H9 (cell line): ENCODE data around the gene STX8. TPM values are rescaled to one million over a fixed set of nuclear protein-coding genes. Genes with fewer than 3 reads are reported as not detected.

ENCODE experiments used
- DNase-seq: peaks from one replicate; pipeline ENCODE4 v3.0.0-alpha.2; 2017
- H2AFZ ChIP-seq: one replicate; pipeline ENCODE4 v1.6.1; 2013; ENCODE audit warnings: mild to moderate bottlenecking, low read length, control low read depth, moderate library complexity
- H2AK5ac ChIP-seq: 2 replicates; pipeline ENCODE4 v1.6.1; 2013; ENCODE audit warnings: low read length, control low read depth, mixed read lengths; ENCODE audit not compliant: insufficient read length
- H2BK120ac ChIP-seq: one replicate; pipeline ENCODE4 v1.6.1; 2013; ENCODE audit warnings: low read depth, mild to moderate bottlenecking, low read length, control low read depth, inconsistent platforms; ENCODE audit not compliant: poor library complexity, severe bottlenecking
- H2BK12ac ChIP-seq: 2 replicates; pipeline ENCODE4 v1.6.1; 2013; ENCODE audit warnings: low read length, control low read depth, mixed read lengths, low read depth; ENCODE audit not compliant: insufficient read length
- H2BK15ac ChIP-seq: 2 replicates; pipeline ENCODE4 v1.6.1; 2013; ENCODE audit warnings: low read depth, low read length, control low read depth
- H2BK20ac ChIP-seq: one replicate; pipeline ENCODE4 v1.6.1; 2013; ENCODE audit warnings: low read depth, mild to moderate bottlenecking, low read length, control low read depth, inconsistent platforms; ENCODE audit not compliant: poor library complexity, severe bottlenecking
- H2BK5ac ChIP-seq: 2 replicates; pipeline ENCODE4 v1.6.1; 2013; ENCODE audit warnings: low read length, control low read depth, mixed read lengths; ENCODE audit not compliant: insufficient read length
- H3K14ac ChIP-seq: 2 replicates; pipeline ENCODE4 v1.6.1; 2013; ENCODE audit warnings: low read length, control low read depth; ENCODE audit not compliant: insufficient read depth
- H3K18ac ChIP-seq: 2 replicates; pipeline ENCODE4 v1.6.1; 2013; ENCODE audit warnings: low read depth, mild to moderate bottlenecking, mixed read lengths, low read length, control low read depth; ENCODE audit not compliant: insufficient read length
- H3K23ac ChIP-seq: 2 replicates; pipeline ENCODE4 v1.6.1; 2013; ENCODE audit warnings: low read length, control low read depth, mixed read lengths, low read depth; ENCODE audit not compliant: insufficient read length
- H3K23me2 ChIP-seq: 2 replicates; pipeline ENCODE4 v1.6.1; 2013; ENCODE audit warnings: low read depth, mild to moderate bottlenecking, mixed read lengths, low read length, control low read depth; ENCODE audit not compliant: insufficient read length, poor library complexity, severe bottlenecking
- H3K27ac ChIP-seq: 2 replicates; pipeline ENCODE4 v1.5.1; 2013; ENCODE audit warnings: low read length, control low read depth, mixed read lengths, low read depth; ENCODE audit not compliant: insufficient read length
- H3K27me3 ChIP-seq: 2 replicates; pipeline ENCODE4 v1.6.1; 2013; ENCODE audit warnings: low read length, control low read depth, inconsistent platforms; ENCODE audit not compliant: insufficient read depth
- H3K4ac ChIP-seq: 2 replicates; pipeline ENCODE4 v1.6.1; 2013; ENCODE audit warnings: low read depth, mild to moderate bottlenecking, control low read depth, inconsistent platforms, low read length, moderate library complexity
- H3K4me1 ChIP-seq: 2 replicates; pipeline ENCODE4 v1.6.1; 2013; ENCODE audit warnings: low read length, control low read depth, inconsistent platforms; ENCODE audit not compliant: insufficient read depth
- H3K4me2 ChIP-seq: 2 replicates; pipeline ENCODE4 v1.6.1; 2013; ENCODE audit warnings: low read length, control low read depth, mixed read lengths; ENCODE audit not compliant: insufficient read length, insufficient read depth
- H3K56ac ChIP-seq: 2 replicates; pipeline ENCODE4 v1.6.1; 2013; ENCODE audit warnings: low read depth, mild to moderate bottlenecking, mixed read lengths, low read length, control low read depth; ENCODE audit not compliant: insufficient read length
- H3K79me1 ChIP-seq: 2 replicates; pipeline ENCODE4 v1.6.1; 2013; ENCODE audit warnings: low read depth, mild to moderate bottlenecking, moderate library complexity, low read length, control low read depth, inconsistent platforms; ENCODE audit not compliant: insufficient read depth, poor library complexity, severe bottlenecking
- H3K79me2 ChIP-seq: 2 replicates; pipeline ENCODE4 v1.6.1; 2013; ENCODE audit warnings: low read length, control low read depth, inconsistent platforms; ENCODE audit not compliant: insufficient read depth
- H3K9ac ChIP-seq: 2 replicates; pipeline ENCODE4 v1.6.1; 2013; ENCODE audit warnings: low read length, control low read depth, mixed read lengths; ENCODE audit not compliant: insufficient read length; ENCODE audit errors: extremely low read depth
- H3K9me3 ChIP-seq: one replicate; pipeline ENCODE4 v1.6.1; 2013; ENCODE audit warnings: low read depth, low read length, inconsistent platforms; ENCODE audit not compliant: control insufficient read depth
- H3T11ph ChIP-seq: one replicate; pipeline ENCODE4 v1.6.1; 2013; ENCODE audit warnings: mild to moderate bottlenecking, low read length, control low read depth, inconsistent platforms
- H4K20me1 ChIP-seq: one replicate; pipeline ENCODE4 v1.6.1; 2013; ENCODE audit not compliant: control insufficient read depth, insufficient read length, insufficient read depth
- H4K5ac ChIP-seq: 2 replicates; pipeline ENCODE4 v1.6.1; 2013; ENCODE audit warnings: low read depth, mild to moderate bottlenecking, mixed read lengths, low read length, control low read depth; ENCODE audit not compliant: insufficient read length
- H4K8ac ChIP-seq: replicated peaks from 2 replicates; pipeline ENCODE4 v1.6.1; 2013; ENCODE audit warnings: low read length, control low read depth, mixed read lengths, low read depth; ENCODE audit not compliant: insufficient read length
- H4K91ac ChIP-seq: 2 replicates; pipeline ENCODE4 v1.6.1; 2013; ENCODE audit warnings: low read depth, mild to moderate bottlenecking, moderate library complexity, mixed read lengths, low read length, control low read depth; ENCODE audit not compliant: insufficient read length
- H3K27ac Mint-ChIP-seq, 3 experiments: 2 replicates in 2 of 3; 3 replicates in 1 of 3; pipeline ENCODE4 v1.8.0; 2020 to 2021; ENCODE audit warnings: mixed read lengths in 3 of 3, mild to moderate bottlenecking in 1 of 3, moderate library complexity in 1 of 3
- H3K27me3 Mint-ChIP-seq: 2 replicates; pipeline ENCODE4 v1.8.0; 2021; ENCODE audit warnings: low read depth, mild to moderate bottlenecking, moderate library complexity, mixed read lengths
- H3K36me3 Mint-ChIP-seq, 3 experiments: 2 replicates in 2 of 3; 3 replicates in 1 of 3; pipeline ENCODE4 v1.8.0; 2020 to 2021; ENCODE audit warnings: low read depth in 3 of 3, mixed read lengths in 3 of 3; ENCODE audit not compliant: insufficient read depth in 1 of 3
- H3K4me1 Mint-ChIP-seq, 2 experiments: 2 replicates each; pipeline ENCODE4 v1.8.0; 2020; ENCODE audit warnings: mixed read lengths in 2 of 2
- H3K4me3 Mint-ChIP-seq, 2 experiments: 2 replicates in 1 of 2; 3 replicates in 1 of 2; pipeline ENCODE4 v1.8.0; 2020 to 2021; ENCODE audit warnings: mild to moderate bottlenecking in 2 of 2, mixed read lengths in 2 of 2, moderate library complexity in 1 of 2
- H3K9me3 Mint-ChIP-seq, 2 experiments: 2 replicates in 1 of 2; 3 replicates in 1 of 2; pipeline ENCODE4 v1.8.0; 2020; ENCODE audit warnings: mild to moderate bottlenecking in 2 of 2, mixed read lengths in 2 of 2, moderate library complexity in 1 of 2
- WGBS: extraction: QIAGEN DNeasy Blood & Tissue Kit; methylation state at CpG from one replicate; pipeline ENCODE4 v1.1.7; 2013; ENCODE audit warnings: missing lambda C conversion rate, low lambda C conversion rate, mixed read lengths; ENCODE audit not compliant: insufficient read length; ENCODE audit errors: extremely low coverage; 5-methylcytosine and 5-hydroxymethylcytosine counted together
- total RNA-seq: library from RNA; stranded (reverse); gene quantifications from 2 replicates; pipeline ENCODE4 v1.2.1, GENCODE V29; 2021
- TF ChIP-seq, protein P1 (sequence below): fragments of 200-600 bp; sonication (generic); conservative IDR thresholded peaks from 3 replicates; pipeline ENCODE4 v1.8.0; 2021; ENCODE audit warnings: antibody characterized with exemption, mild to moderate bottlenecking

The STX8 gene
- total RNA-seq, 1 experiment from 2014 or later, result 55.1 TPM

DNA sequence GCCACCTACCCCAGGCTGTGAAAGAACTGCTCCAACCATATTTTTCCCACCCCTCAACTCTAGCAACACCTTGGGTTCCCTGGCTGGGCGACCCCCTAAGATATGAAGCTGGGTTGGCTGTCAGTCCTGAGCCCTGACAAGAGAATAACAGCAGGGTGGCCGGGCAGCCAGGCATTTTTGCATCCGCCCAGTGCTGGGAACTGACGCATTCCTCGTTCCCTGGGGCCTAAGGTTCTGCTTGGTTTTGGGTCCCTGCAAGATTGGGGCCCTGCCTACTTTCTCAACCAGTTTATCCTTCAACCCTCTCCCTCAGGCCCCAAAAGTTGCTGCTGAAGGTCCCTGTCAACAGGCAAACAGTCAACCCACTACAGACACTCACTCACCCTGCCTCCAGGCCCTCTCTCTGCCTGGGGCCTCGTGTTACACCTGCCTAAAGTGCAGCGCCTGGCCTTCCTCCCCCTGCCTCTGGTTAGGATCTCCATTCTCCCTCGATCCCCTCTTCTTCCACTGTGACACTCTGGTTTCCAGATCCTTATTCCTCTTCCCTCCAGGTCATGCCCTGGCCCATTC, 151.5 kb downstream of the STX8 start:
- Histone ChIP-seq H3K9me3 (no peaks in the 10 kb centered on the region), H3K79me1 (no peaks in the 10 kb centered on the region), H2AFZ (no peak overlapping the region), H4K8ac (no peak overlapping the region), H3K23ac (no peak overlapping the region), H2BK15ac (no peak overlapping the region), H3T11ph (no peak overlapping the region), H3K4ac (no peak overlapping the region), H3K56ac (no peak overlapping the region), H3K4me2 (no peak overlapping the region), H3K4me1 (peaks cover 3% of the 10 kb centered on the region; the same call in 1 of the 2 replicates), H3K23me2 (no peaks in the 10 kb centered on the region), H4K20me1 (no peaks in the 10 kb centered on the region), H3K9ac (no peak overlapping the region), H2BK12ac (no peak overlapping the region), H3K27me3 (no peaks in the 10 kb centered on the region), H3K14ac (0 out of 2 replicates have a peak overlapping the region, but pooled peaks have one; percentile 8), H3K79me2 (no peaks in the 10 kb centered on the region), H2BK5ac (no peak overlapping the region), H2BK120ac (no peak overlapping the region), H4K5ac (no peak overlapping the region), H4K91ac (no peak overlapping the region), H2AK5ac (no peak overlapping the region), H3K27ac (no peak overlapping the region), H2BK20ac (no peak overlapping the region), H3K18ac (no peak overlapping the region)
- Mint-ChIP-seq H3K4me1 (peaks cover 13 to 16% of the 10 kb centered on the region in 2 experiments), H3K9me3 (no peaks in the 10 kb centered on the region), H3K4me3 (no peak overlapping the region), H3K27me3 (no peaks in the 10 kb centered on the region; the same call in 1 of the 2 replicates), H3K36me3 (peaks cover 0 to 6% (median 2%) of the 10 kb centered on the region in 3 experiments; a peak in 5 of 7 replicates), H3K27ac (peak overlapping the region; percentile 32 to 83 (median 36); a peak in 5 of 7 replicates)
- WGBS, result no CpG with 5 or more reads among the region's 8 CpGs
- DNase-seq, result peak; percentile 64
- TF ChIP-seq, protein P1, sequence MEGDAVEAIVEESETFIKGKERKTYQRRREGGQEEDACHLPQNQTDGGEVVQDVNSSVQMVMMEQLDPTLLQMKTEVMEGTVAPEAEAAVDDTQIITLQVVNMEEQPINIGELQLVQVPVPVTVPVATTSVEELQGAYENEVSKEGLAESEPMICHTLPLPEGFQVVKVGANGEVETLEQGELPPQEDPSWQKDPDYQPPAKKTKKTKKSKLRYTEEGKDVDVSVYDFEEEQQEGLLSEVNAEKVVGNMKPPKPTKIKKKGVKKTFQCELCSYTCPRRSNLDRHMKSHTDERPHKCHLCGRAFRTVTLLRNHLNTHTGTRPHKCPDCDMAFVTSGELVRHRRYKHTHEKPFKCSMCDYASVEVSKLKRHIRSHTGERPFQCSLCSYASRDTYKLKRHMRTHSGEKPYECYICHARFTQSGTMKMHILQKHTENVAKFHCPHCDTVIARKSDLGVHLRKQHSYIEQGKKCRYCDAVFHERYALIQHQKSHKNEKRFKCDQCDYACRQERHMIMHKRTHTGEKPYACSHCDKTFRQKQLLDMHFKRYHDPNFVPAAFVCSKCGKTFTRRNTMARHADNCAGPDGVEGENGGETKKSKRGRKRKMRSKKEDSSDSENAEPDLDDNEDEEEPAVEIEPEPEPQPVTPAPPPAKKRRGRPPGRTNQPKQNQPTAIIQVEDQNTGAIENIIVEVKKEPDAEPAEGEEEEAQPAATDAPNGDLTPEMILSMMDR, result no peak
